ENCODE data around the gene APRT.

APRT gene

DNA sequence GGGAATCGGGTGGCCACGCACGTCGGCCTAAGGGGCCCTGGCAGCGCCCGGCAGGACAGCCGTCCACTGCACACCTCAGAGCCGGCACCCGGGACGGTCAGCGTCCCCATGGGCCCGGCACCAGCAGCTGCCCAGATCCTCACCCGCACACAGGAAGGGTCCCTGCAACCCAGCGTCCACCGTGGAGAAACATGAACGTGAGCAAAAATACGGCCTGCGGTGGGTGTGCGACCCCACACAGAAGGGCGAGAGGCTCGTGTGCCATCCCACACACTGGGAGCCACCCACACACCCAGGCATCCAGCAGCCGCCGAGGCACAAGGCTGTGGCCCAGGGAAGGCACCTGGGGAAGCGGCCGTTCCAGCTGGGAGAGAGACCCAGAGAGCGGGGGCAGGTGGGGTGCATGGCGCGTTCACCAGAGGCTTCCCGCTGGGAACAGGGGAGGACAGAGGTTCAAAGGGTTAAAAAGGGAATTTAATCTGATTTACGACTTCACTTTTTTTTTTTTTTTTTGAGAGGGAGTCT, 33.1 kb downstream of the APRT start:
- TF ChIP-seq CTCF (IDR thresholded peaks at IDR 0.05) = no peak

DNA sequence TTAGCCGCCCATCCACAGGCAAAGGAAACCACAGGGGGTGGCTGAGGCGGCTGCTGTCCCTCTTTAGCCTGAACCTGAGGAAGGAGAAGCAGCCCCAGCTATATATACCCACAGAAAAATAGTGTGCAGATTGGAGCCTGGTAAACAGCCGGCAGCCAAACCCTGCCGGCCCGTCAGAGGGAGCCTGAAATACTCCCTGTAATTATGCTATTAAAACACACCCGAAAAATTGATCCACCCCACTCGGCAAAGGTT, 33.5 kb downstream of the APRT start:
- no peak for TF ChIP-seq CTCF (IDR thresholded peaks at IDR 0.05)

GRCh38 chr16:88777471-88778270, 34.1 kb downstream of the APRT start:
- TF ChIP-seq CTCF (IDR thresholded peaks at IDR 0.05) = no peak

DNA sequence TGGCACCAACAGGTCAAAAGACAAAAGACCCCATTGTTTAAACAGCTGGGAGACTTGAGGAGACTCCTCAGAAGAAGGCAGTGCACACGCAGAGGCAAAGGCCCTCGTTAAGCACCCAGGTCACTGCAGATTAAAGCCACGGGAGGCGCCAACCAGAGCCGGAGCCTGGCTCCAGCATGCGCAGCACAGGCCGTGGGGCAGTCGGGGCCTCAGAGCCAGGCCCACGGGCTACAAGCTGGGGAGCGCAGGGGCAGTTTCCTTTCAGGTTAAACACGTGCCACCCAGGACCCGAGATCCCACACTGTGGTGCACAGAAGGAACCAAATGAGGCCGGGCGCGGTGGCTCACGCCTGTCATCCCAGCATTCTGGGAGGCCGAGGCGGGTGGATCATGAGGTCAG, 35.9 kb downstream of the APRT start:
- TF ChIP-seq CTCF (IDR thresholded peaks at IDR 0.05) = no peak

DNA sequence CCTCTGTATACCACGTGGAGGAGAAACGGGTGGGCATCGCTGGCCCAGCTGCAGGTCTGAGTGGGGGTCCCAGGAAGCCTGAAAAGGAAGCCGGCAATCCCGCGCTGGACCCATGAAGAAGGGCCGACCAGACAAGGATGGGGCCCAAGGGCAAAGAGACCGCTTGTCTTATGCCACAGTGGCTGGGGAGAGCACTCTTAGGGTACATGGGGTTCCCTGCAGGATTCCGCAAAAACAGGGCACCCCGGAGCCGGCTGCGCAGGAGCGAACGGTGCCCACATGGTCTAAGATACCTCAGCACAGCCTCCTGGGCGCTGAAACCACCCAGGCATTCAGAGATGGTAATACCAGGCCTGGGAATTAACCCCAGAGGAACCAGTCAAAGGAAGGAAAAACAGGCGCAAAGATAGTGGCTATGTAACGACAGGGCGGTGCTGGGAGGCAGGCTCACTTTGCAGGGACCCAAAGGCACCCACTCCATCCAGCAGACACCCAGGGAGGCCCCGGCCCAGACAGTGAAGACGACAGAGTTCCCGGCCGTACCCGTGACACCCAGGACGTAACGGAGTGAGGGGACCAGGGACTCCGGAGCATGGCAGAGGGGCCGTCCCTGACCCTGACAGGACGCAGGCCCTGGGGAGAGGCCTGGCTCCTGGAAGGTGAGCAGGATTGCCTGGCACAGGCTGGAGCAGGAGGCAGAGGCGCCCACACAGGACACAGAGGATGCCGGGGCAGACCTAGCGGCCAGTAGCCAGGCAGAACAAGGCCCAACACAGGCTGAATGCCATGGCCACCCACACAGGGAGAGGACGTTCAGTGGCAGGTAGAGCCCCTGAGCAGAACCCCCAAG, 37.0 kb downstream of the APRT start:
- no peak for TF ChIP-seq CTCF (IDR thresholded peaks at IDR 0.05)

DNA sequence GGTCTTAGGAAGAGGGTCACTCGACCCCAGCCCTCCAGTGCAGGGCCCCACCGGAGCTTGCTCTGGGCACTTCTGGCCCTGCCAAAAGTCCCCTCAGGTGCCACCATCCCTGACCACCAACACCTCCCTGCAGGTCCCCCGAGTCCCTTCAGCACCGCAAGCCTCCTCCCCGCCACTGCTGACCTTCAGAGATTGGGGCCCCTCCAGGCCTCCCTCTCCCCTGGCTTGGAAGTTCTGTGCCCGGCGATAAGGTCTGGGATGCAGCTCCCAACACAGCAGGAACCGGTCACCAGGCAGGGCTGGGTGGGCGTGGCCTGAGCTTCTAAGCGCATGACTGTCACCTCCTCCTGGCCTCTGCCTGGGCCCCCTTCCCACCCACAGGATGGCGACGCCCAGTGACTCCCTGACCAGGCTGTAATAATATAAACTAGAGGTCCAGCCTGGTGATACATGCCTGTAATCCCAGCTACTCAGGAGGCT, 37.9 kb downstream of the APRT start:
- no peak for TF ChIP-seq CTCF (IDR thresholded peaks at IDR 0.05)

- TF ChIP-seq CTCF (IDR thresholded peaks at IDR 0.05) = no peak
Observed at GRCh38 chr16:88772871-88773811, 38.6 kb downstream of the APRT start.
